Measurements from ENCODE around the gene TMEM170A. TPM values are rescaled to one million over a fixed set of nuclear protein-coding genes. Genes with fewer than 3 reads are reported as not detected.
A peak's percentile ranks its signal among the peaks of the same experiment; 100 is the strongest.
"Not testable (repeated sequence)": the region's sequence is repeated elsewhere in the genome, so short reads cannot be mapped to it uniquely, and the experiment has no call there.

The TMEM170A gene
- total RNA-seq, 1 donor from 2014 or later, result 25.4 TPM

DNA sequence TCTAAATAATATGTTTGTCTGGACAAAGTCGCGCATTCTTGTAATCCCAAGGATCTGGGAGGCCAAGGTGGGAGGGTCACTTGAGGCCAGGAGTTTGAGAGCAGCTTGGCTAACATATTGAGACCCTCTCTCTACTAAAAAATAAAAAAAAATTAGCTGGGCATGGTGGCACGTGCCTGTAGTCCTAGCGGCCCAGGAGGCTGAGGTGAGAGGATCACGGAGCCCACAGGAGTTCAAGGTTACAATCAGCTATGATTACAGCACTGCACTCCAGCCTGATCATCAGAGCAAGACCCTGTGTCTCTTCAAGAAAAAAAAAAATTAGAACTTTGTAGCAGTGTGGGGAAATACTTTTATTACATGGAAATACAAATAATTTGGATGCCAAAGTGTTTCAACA lies 36.9 kb upstream of the TMEM170A start:
- no peaks in the 10 kb centered on the region for H3K27me3 ChIP-seq
- TF ChIP-seq, protein P1, sequence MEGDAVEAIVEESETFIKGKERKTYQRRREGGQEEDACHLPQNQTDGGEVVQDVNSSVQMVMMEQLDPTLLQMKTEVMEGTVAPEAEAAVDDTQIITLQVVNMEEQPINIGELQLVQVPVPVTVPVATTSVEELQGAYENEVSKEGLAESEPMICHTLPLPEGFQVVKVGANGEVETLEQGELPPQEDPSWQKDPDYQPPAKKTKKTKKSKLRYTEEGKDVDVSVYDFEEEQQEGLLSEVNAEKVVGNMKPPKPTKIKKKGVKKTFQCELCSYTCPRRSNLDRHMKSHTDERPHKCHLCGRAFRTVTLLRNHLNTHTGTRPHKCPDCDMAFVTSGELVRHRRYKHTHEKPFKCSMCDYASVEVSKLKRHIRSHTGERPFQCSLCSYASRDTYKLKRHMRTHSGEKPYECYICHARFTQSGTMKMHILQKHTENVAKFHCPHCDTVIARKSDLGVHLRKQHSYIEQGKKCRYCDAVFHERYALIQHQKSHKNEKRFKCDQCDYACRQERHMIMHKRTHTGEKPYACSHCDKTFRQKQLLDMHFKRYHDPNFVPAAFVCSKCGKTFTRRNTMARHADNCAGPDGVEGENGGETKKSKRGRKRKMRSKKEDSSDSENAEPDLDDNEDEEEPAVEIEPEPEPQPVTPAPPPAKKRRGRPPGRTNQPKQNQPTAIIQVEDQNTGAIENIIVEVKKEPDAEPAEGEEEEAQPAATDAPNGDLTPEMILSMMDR (IDR thresholded peaks at IDR 0.05), result no peak
- H3K9me3 ChIP-seq, result no peaks in the 10 kb centered on the region
- H3K27ac ChIP-seq, result no peak overlapping the region
- ATAC-seq, result no peak
- DNase-seq, result no peak
- H3K36me3 ChIP-seq, result no peaks in the 10 kb centered on the region
- intact Hi-C loops (cut with DNase I), result no loop called here
- no peak overlapping the region for H3K4me3 ChIP-seq
- H3K4me1 ChIP-seq, result no peaks in the 10 kb centered on the region

- H3K27me3 ChIP-seq; DNase-seq; H3K36me3 ChIP-seq; H3K9me3 ChIP-seq; intact Hi-C loops (cut with DNase I); H3K27ac ChIP-seq; H3K4me3 ChIP-seq: not testable (repeated sequence)
- peak; percentile 44 for ATAC-seq
- H3K4me1 ChIP-seq, result peaks cover 11% of the 10 kb centered on the region
These were observed 34.3 kb upstream of the TMEM170A start for GRCh38 chr16:75498605-75499322.

DNA sequence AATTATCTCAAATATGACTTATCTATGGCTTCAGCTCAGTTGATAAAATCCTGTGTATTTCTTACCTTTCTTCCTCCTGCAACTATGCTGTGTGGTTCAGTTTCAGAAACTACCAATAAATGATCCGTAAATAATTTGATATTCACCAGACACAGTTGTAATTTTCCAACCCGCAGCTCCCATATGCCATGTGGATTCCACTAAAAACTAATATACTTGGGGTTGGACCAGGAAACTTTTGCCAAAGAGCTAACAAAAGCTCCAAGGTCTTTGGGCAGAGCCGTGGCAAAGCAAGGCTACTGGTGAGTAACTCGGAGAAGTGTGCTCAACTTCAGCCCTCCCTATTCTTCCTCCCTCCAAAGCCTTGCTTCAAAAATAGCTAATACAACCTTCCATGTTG lies 33.1 kb upstream of the TMEM170A start:
- no peak overlapping the region for H3K27ac ChIP-seq
- TF ChIP-seq, protein P1 (IDR thresholded peaks at IDR 0.05), result no peak
- no peak overlapping the region for H3K4me3 ChIP-seq
- no peaks in the 10 kb centered on the region for H3K9me3 ChIP-seq
- peaks cover 11% of the 10 kb centered on the region for H3K4me1 ChIP-seq
- H3K27me3 ChIP-seq, result peaks cover 14% of the 10 kb centered on the region
- DNase-seq (no peak), ATAC-seq (no peak)
- intact Hi-C loops (cut with DNase I), result no loop called here
- H3K36me3 ChIP-seq, result no peaks in the 10 kb centered on the region

DNA sequence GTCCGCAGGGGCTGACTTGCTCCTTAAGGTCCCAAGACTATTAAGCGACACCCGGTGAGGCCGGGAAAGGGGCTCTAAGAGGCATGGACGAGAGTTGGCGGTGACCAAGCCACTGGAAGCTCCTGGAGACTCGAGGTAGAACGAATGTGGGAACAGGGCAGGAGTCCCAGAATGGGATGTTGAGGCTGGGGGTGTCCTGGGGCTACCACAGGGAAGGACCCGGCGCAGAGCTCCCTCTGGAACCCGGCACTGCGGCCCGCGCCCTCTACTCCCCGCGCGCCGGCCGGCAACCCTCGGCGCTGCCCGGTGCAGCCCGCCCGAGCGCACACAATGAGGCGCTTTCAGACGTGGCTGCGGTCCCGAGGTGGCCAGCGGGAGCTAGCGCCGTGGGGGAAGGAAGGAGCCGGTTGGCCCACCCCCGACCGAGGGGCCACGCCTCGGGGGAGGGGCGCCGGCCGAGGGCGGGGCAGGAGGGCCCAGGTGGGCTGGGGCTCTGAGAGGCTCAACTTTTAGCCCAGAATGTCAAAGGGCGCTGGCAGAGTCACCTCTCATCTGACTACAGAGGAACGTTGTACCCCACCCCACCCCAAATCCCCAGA lies 30.7 kb upstream of the TMEM170A start, which contains the start of gene CHST6:
Gene CHST6, minus strand, starts transcription at position 366 of the 599 bp plus-strand sequence. CDS start 15,613 bp downstream, outside the sequence.
- peak within 1 kb of the TSS; percentile 34 for H3K4me3 ChIP-seq
- TF ChIP-seq, protein P1 (IDR thresholded peaks at IDR 0.05), result no peak
- peaks cover 14% of the 10 kb centered on the region for H3K27me3 ChIP-seq
- intact Hi-C loops (cut with DNase I), result no loop called here
- H3K27ac ChIP-seq, result no peak within 1 kb of the TSS
- peaks cover 11% of the 10 kb centered on the region for H3K4me1 ChIP-seq
- DNase-seq (no peak), ATAC-seq (peak; percentile 77)
- H3K36me3 ChIP-seq, result no peaks in the 10 kb centered on the region
- no peaks in the 10 kb centered on the region for H3K9me3 ChIP-seq

GRCh38 chr16:75494661-75495075 lies 30.2 kb upstream of the TMEM170A start:
- no peak overlapping the region for H3K27ac ChIP-seq
- H3K27me3 ChIP-seq, result peaks cover 14% of the 10 kb centered on the region
- H3K4me1 ChIP-seq, result peaks cover 11% of the 10 kb centered on the region
- ATAC-seq (no peak), DNase-seq (no peak)
- intact Hi-C loops (cut with DNase I), result no loop called here
- H3K36me3 ChIP-seq, result no peaks in the 10 kb centered on the region
- no peaks in the 10 kb centered on the region for H3K9me3 ChIP-seq
- TF ChIP-seq, protein P1 (IDR thresholded peaks at IDR 0.05), result no peak
- H3K4me3 ChIP-seq, result peak overlapping the region; percentile 34

DNA sequence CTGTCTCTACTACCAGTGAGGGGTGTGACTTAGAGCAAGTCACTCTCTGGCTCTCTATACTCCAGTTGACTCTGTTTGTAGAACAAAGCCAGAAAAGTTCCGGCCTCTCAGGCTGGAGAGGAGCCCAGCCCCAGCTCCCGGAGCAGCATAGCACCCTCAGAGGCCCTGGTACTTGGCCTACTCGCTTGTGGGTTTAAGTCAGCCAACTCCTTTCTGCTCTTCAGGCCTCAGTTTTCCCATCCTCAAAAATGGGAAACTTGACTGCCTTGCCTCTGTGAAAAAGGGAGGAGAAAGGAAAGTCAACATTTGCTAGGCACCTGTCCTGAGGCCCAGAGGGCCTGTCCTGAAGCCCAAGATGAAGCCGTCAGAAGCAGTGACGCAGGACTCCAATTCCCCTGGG lies 29.7 kb upstream of the TMEM170A start:
- intact Hi-C loops (cut with DNase I), result no loop called here
- peak overlapping the region; percentile 34 for H3K4me3 ChIP-seq

More for the DNA sequence above, 29.7 kb upstream of the TMEM170A start:
- Histone ChIP-seq H3K9me3 (no peaks in the 10 kb centered on the region), H3K27ac (no peak overlapping the region), H3K27me3 (peaks cover 14% of the 10 kb centered on the region), H3K4me1 (peaks cover 11% of the 10 kb centered on the region), H3K36me3 (no peaks in the 10 kb centered on the region)
- TF ChIP-seq, protein P1 (IDR thresholded peaks at IDR 0.05), result no peak
- ATAC-seq (no peak), DNase-seq (no peak)
